CD4-positive, alpha-beta T cell treated with Interleukin-2 at 100 ng/mL for 4 hours (primary cell): ENCODE results near the gene ST3GAL2.
A peak's percentile ranks its signal among the peaks of the same experiment; 100 is the strongest.
"Not testable (repeated sequence)": the region's sequence is repeated elsewhere in the genome, so short reads cannot be mapped to it uniquely, and the experiment has no call there.

Experiments
- DNase-seq: peaks from one replicate; pipeline ENCODE4 v3.0.0-alpha.2; 2020; ENCODE audit warnings: low spot score

Gene ST3GAL2

DNA sequence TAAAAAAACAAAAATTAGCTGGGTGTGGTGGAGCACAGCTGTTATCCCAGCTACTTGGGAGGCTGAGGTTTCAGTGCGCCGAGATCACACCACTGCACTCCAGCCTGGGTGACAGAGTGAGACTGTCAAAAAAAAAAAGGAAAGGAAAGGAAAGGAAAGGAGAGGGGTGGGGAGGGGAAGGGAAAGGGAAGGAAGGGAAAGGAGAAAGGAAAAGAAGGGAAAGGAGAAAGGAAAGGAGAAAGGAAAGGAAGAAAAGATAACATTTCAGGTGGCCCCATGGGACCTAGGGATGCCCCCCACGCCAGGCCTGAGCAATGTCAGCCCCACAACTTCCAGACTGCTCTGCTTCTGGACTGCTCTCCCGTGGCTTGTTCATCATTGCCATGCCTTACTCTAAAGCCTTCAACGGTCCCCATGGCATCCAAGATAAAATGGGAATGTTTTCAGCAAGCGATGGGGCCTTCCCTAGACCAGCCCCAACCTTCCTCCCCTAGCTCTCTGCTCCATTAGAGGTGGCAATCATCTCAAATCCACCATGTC, 55.4 kb downstream of the ST3GAL2 start:
- DNase-seq: no peak

GRCh38 chr16:70381604-70382342, 57.1 kb downstream of the ST3GAL2 start:
- DNase-seq: no peak

DNA sequence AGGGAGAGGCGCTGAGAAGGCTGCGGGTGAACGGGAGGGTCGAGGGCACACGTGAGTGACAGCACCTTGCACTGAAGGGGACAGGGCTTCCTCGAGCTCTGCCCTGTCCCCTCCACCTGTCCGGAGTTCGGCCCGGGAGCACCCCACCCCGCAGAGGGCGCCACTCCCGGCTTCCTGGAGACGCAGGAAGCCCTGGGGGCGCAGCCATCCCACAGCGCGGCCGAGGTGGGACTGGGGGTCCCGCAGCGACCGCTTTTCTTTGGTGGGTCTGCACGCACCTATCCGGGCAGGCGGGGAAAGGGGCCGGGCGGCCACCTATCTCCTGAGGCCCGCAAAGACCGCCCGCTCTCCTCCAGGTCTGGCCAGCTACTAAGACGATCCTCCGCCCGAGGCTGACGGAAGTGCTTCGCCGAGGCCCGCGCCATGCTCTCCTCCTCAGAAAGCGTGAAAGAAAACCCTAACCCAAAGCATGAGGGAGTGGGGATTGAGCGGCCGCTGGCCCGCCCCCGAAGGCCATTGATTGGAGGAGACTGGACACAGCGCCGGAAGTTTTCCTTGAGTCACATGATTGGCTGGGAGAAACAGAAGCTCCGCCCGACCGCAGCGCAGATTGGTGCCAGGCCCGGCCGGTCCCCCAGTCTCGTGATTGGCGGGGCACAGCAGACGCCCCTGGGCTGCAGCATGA, 57.8 kb downstream of the ST3GAL2 start:
- DNase-seq: peak; percentile 97

GRCh38 chr16:70380248-70380918, 58.5 kb downstream of the ST3GAL2 start:
- peak; percentile 59 for DNase-seq

DNA sequence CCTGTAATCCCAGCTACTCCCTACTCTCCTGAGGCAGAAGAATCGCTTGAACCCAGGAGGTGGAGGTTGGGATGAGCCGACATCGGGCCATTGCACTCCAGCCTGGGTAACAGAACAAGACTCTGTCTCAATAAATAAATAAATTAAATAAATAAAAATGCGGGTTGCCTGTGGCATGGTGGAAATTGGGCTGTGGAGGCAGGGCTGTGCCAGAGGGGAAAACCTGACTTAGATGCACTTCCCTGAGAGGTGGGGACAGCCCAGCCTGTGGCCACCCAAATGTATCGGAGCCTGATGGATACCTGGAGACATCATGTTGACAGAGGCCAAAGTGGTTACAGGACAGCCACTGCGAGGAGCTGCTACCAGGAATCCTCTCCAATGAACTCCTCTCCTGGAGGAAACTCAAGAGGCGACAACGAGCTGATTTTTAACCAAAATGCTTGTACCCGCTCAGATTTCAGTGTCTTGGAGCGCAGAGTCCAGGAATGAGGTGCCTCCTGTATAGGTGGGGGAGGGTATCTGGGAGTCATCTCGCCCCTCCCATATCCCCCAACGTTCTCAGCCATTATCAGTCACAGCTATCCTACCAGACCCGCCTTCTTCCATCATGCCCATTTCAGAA, 59.9 kb downstream of the ST3GAL2 start:
- DNase-seq: no peak

DNA sequence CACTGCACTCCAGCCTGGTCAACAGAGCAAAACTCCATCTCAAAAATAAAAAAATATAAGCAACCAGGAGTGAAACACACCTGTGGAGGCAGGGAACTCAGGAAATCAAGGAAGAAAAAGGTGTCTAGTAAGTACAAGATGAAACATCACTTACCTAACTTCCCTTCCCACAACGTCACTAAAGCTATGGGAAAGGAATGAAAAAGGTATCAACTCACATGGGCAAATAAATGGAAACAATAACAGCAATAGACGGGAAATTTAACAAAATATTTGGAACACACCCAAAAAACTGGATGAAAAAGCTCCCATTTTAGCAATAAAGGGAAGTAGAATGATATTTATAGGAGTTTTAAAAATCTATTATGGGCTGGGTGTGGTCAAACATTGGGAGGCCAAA, 61.1 kb downstream of the ST3GAL2 start:
- no peak for DNase-seq

GRCh38 chr16:70375636-70376611, 63.0 kb downstream of the ST3GAL2 start:
- no peak for DNase-seq

GRCh38 chr16:70374213-70374612, 64.7 kb downstream of the ST3GAL2 start:
- no peak for DNase-seq

DNA sequence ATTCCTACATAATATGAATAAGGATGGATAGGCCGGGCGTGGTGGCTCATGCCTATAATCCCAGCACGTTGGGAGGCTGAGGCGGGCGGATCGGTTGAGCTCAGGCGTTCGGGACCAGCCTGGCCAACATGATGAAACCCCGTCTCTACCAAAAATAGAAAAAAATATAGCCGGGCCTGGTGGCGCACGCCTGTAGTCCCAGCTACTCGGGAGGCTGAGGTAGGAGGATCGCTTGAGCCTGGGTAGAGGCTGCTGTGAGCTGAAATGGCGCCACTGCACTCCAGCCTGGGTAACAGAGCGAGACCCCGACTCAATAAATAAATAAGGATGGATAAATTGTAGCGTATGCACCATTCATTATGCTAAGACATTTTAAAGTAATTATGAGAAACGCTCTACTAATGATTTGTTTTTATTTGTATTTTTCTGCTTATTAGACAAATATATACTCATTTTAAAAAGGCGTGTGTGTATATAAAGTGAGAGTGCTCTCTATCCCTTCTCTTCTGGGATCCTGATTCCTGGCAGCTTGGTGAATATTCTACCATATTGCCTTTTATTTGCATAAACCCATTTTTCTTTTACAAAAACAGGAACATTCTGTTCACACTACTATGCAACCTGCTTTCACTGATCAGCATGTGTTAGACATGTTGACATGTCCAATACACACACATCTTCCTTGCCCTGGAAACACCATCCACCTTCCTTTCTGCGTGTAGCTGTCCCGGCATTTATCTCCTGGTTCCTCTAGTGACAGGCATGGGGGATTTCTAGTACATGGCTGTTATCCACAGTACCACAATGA, 65.8 kb downstream of the ST3GAL2 start:
- no peak for DNase-seq

DNA sequence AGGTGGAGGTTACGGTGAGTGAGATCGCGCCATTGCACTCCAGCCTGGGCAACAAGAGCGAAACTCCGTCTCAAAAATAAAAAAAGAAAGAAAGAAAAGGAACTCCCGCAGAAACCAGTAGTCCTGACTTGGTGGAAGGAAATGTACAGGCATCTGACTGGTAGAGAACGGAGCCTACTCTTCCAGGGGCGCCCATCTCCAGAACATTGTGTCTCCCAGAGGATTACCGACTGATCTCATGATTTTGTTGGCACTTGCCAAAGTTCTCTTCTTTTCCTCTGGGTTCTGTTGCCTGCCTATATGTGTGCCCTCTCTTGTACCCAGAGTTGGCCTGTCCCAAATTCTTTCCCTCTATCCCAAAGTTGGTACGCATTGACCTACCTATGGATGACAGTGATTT, 68.0 kb downstream of the ST3GAL2 start:
- DNase-seq: no peak

- peak; percentile 58 for DNase-seq
Measured at GRCh38 chr16:70370145-70370544, 68.8 kb downstream of the ST3GAL2 start.

DNA sequence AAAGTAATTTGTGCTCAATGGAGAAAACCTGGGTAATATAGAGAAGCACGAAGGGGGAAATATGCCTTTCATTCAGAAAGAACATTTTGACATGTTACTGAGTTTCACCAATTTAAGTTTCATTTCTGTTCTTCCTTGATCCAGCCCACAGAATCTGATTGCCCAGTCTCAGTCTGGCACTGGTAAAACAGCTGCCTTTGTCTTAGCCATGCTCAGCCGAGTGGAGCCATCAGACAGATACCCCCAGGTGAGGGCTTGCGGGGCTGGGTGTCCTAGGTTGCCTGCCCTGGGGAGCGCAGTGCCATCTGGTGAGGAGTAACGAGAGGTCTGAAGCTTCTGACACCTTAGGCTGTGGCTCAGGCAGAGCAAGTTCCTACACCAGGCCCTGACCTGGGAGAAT, 74.5 kb downstream of the ST3GAL2 start:
- DNase-seq: no peak

DNA sequence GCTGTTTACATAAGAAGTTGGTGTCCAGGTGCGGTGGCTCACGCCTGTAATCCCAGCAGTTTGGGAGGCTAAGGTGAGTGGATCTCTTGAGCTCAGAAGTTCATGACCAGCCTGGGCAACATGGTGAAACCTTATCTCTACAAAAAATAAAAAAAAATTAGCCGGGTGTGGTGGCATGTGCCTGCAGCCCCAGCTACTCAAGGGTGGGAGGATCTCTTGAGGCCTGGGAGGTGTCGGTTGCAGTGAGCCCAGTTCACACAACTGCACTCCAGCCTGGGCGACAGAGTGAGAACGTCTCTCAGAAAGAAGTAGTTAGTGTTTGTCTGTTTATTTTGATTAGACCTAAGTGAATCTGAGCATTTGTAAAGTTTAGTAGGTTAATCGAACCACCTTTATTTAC, 79.3 kb downstream of the ST3GAL2 start:
- DNase-seq: no peak

DNA sequence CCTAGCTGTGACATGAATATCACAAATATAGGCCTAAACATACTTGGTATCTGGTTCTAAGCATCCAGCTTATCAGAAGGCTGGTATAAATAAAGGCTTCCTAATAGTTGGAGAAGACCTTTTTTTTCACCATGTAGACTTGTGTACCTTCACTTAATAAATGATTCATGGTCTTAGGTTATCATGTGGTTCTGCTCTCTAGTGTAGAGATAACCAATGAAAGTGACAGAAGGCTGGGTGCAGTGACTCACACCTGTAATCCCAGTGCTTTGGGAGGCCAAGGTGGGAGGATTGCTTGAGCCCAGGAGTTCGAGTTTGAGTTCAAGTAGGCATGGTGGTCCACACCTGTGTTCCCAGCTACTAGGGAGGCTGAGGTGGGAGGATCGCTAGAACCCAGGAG, 89.1 kb downstream of the ST3GAL2 start:
- no peak for DNase-seq

- DNase-seq: no peak
Measured at GRCh38 chr16:70348991-70349390, 89.9 kb downstream of the ST3GAL2 start.

DNA sequence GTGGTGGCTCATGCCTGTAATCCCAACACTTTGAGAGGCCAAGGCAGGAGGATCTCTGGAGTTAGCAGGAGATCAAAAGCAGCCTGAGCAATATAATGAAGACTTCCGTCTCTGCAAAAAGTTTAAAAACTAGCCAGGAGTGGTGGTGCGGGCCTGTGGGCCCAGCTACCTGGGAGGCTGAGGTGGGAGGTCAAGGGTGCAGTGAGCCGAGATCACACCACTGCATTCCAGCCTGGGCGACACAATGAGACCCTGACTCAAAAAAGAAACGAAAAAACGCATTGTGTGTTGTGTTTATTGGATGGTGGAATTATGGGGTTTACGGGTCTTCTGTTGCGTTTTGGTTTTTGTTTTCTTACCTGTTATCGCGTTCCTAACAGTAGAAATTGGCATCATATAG, 93.1 kb downstream of the ST3GAL2 start:
- no peak for DNase-seq

DNA sequence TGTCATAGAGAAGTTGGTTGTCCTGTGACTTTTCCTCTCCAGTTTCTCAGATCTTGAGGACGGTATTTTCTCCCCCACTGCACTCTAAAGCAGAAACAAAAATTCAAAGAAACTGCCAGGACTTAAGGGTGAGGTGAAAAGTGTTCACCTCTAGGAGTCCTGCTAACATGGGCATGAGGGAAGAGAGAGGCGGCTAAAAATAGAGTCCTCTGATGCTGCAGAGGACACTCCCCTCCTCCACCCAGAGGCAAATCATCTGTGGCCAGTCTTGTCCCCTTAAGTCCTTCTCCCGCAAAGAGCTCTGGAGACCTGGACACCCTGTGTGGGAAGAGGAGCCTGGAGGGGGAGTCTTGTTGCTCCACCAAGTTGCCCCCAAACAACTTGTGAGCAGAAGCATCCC, 96.9 kb downstream of the ST3GAL2 start:
- no peak for DNase-seq

DNA sequence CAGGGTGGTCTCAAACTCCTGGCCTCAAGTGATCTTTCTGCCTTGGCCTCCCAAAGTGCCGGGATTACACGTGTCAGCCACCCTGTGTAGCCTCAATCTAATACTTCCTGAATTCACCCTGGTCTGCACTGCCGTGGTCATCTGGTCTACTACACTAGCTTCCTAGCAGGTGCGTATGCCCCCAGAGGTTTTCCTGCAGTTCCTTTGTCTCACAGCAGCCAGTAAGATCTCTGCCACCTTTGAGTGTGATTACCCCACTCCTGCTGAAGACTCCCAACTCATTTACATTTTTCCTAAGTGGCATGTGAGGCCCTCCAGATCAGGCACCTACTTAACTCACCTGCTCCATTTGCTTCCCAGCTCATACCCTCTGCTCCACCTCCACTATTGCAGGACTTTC, 97.3 kb downstream of the ST3GAL2 start:
- no peak for DNase-seq

GRCh38 chr16:70337814-70338213, 101.1 kb downstream of the ST3GAL2 start:
- no peak for DNase-seq

GRCh38 chr16:70332728-70333127, 106.2 kb downstream of the ST3GAL2 start:
- not testable (repeated sequence) for DNase-seq
